IMR-90 (cell line): ENCODE measurements around the gene HAS3. TPM values are rescaled to one million over a fixed set of nuclear protein-coding genes. Genes with fewer than 3 reads are reported as not detected.

Experiments
- ATAC-seq: fragments of 200-7000 bp; cut with Tn5 transposase; 2 replicates; pipeline ENCODE4 v1.9.1; 2020; ENCODE audit warnings: low read depth, mild to moderate bottlenecking, moderate library complexity
- BruUV-seq: library from RNA; stranded (reverse); fragments of 400-500 nt; replicated peaks from 2 replicates; lab custom pipeline; 2021; lab: Mats Ljungman, UMichigan
- CTCF ChIA-PET: fragments of 300-600 bp; formaldehyde crosslinking; extraction: SDS; loops from one replicate; lab custom pipeline; 2021; ENCODE audit warnings: antibody characterized with exemption; lab: Yijun Ruan, JAX
- POLR2A ChIA-PET: fragments of 300-600 bp; sonication (Branson Sonifier 250); formaldehyde crosslinking; loops from one replicate; lab custom pipeline; 2022; ENCODE audit warnings: antibody characterized with exemption; ENCODE audit not compliant: unreplicated experiment; lab: Charles Lee
- DNase-seq: peaks from one replicate; pipeline ENCODE4 v3.0.0; 2013
- H2AFZ ChIP-seq: replicated peaks from 2 replicates; pipeline ENCODE3; 2013; ENCODE audit warnings: low read length, mild to moderate bottlenecking; ENCODE audit not compliant: poor library complexity
- H2AK5ac ChIP-seq: 2 replicates; pipeline ENCODE4 v1.6.1; 2013; ENCODE audit warnings: low read depth, low read length, inconsistent platforms
- H2AK9ac ChIP-seq: replicated peaks from 2 replicates; pipeline ENCODE3; 2013; ENCODE audit warnings: mild to moderate bottlenecking, low read depth, low read length, moderate library complexity; ENCODE audit not compliant: poor library complexity
- H2BK120ac ChIP-seq: 2 replicates; pipeline ENCODE4 v1.6.1; 2013; ENCODE audit warnings: low read depth, low read length, inconsistent platforms
- H2BK15ac ChIP-seq: 3 replicates; pipeline ENCODE4 v1.6.1; 2013; ENCODE audit warnings: low read depth, low read length, inconsistent platforms
- H2BK20ac ChIP-seq: 2 replicates; pipeline ENCODE4 v1.6.1; 2013; ENCODE audit warnings: low read depth, mild to moderate bottlenecking, inconsistent platforms, low read length, moderate library complexity
- H2BK5ac ChIP-seq: 2 replicates; pipeline ENCODE4 v1.6.1; 2013; ENCODE audit warnings: mild to moderate bottlenecking, low read depth, low read length, inconsistent platforms; ENCODE audit not compliant: poor library complexity, severe bottlenecking
- H3K14ac ChIP-seq: replicated peaks from 2 replicates; pipeline ENCODE4 v1.6.1; 2013; ENCODE audit warnings: low read depth, low read length, inconsistent platforms
- H3K18ac ChIP-seq: 2 replicates; pipeline ENCODE4 v1.6.1; 2013; ENCODE audit warnings: low read depth, low read length, control low read depth
- H3K23ac ChIP-seq: 2 replicates; pipeline ENCODE4 v1.6.1; 2013; ENCODE audit warnings: low read depth, low read length, inconsistent platforms
- H3K27ac ChIP-seq: 2 replicates; pipeline ENCODE4 v1.5.1; 2013; ENCODE audit warnings: mild to moderate bottlenecking, control low read depth, low read length; ENCODE audit not compliant: insufficient read depth
- H3K27me3 ChIP-seq: 2 replicates; pipeline ENCODE4 v1.6.1; 2013; ENCODE audit warnings: low read length; ENCODE audit not compliant: control insufficient read depth, insufficient read depth
- H3K36me3 ChIP-seq: 2 replicates; pipeline ENCODE4 v1.6.1; 2013; ENCODE audit warnings: low read length, mixed read lengths; ENCODE audit not compliant: control insufficient read depth, insufficient read depth
- H3K4ac ChIP-seq: 2 replicates; pipeline ENCODE4 v1.6.1; 2013; ENCODE audit warnings: low read depth, low read length, inconsistent platforms
- H3K4me1 ChIP-seq: 2 replicates; pipeline ENCODE4 v1.6.1; 2013; ENCODE audit warnings: low read length, mixed read lengths; ENCODE audit not compliant: control insufficient read depth, insufficient read depth
- H3K4me2 ChIP-seq: 2 replicates; pipeline ENCODE4 v1.6.1; 2013; ENCODE audit warnings: low read depth, mild to moderate bottlenecking, control low read depth, low read length, moderate library complexity
- H3K4me3 ChIP-seq: 2 replicates; pipeline ENCODE4 v1.5.1; 2013; ENCODE audit warnings: low read depth, mild to moderate bottlenecking, control low read depth, low read length, moderate library complexity; ENCODE audit not compliant: insufficient read depth
- H3K56ac ChIP-seq: 2 replicates; pipeline ENCODE4 v1.6.1; 2013; ENCODE audit warnings: low read length, inconsistent platforms; ENCODE audit not compliant: insufficient read depth; ENCODE audit errors: extremely low read depth
- H3K79me1 ChIP-seq, 2 experiments: 2 replicates each; pipeline ENCODE4 v1.6.1; 2013; ENCODE audit warnings: low read length in 2 of 2, inconsistent platforms in 1 of 2, low read depth in 1 of 2
- H3K9ac ChIP-seq: 2 replicates; pipeline ENCODE4 v1.6.1; 2013; ENCODE audit warnings: low read depth, low read length, control low read depth
- H3K9me1 ChIP-seq: 2 replicates; pipeline ENCODE4 v1.6.1; 2013; ENCODE audit warnings: low read length, inconsistent platforms; ENCODE audit not compliant: insufficient read depth
- H3K9me3 ChIP-seq: 2 replicates; pipeline ENCODE4 v1.6.1; 2013; ENCODE audit warnings: low read length; ENCODE audit not compliant: control insufficient read depth, insufficient read depth
- H4K20me1 ChIP-seq: 2 replicates; pipeline ENCODE4 v1.6.1; 2013; ENCODE audit warnings: low read length, inconsistent platforms; ENCODE audit not compliant: insufficient read depth
- H4K5ac ChIP-seq: 2 replicates; pipeline ENCODE4 v1.6.1; 2013; ENCODE audit warnings: mild to moderate bottlenecking, low read depth, low read length, control low read depth
- H4K8ac ChIP-seq, 2 experiments: 2 replicates each; pipeline ENCODE4 v1.6.1; 2013; ENCODE audit warnings: low read depth in 2 of 2, low read length in 2 of 2, control low read depth in 1 of 2, inconsistent platforms in 1 of 2
- H4K91ac ChIP-seq: 2 replicates; pipeline ENCODE4 v1.6.1; 2013; ENCODE audit warnings: low read depth, low read length, inconsistent platforms; ENCODE audit not compliant: insufficient read depth
- BHLHE40 ChIP-seq: fragments of 150-350 bp; IDR thresholded peaks from 2 replicates; pipeline ENCODE4 v1.6.1; 2016; ENCODE audit warnings: mild to moderate bottlenecking, low read depth, low read length
- MAFK ChIP-seq: IDR thresholded peaks from 2 replicates; pipeline ENCODE4 v1.6.1; 2012; ENCODE audit warnings: low read depth, low read length, improper control_type of control experiment
- MXI1 ChIP-seq: IDR thresholded peaks from 2 replicates; pipeline ENCODE4 v1.6.1; 2012; ENCODE audit warnings: low read depth, mild to moderate bottlenecking, low read length, moderate library complexity, borderline replicate concordance
- RCOR1 ChIP-seq: IDR thresholded peaks from 2 replicates; pipeline ENCODE4 v1.6.1; 2012; ENCODE audit warnings: mild to moderate bottlenecking, low read length, improper control_type of control experiment; ENCODE audit not compliant: insufficient replicate concordance
- WGBS, 2 experiments: methylation state at CpG; one replicate each; pipeline versions ENCODE4 v1.1.5 to v1.1.7; 2013; ENCODE audit warnings: missing lambda C conversion rate in 2 of 2; ENCODE audit not compliant: insufficient read length in 1 of 2; ENCODE audit errors: extremely low coverage in 2 of 2; 5-methylcytosine and 5-hydroxymethylcytosine counted together
- dilution Hi-C: fragments of 300-500 bp; cut with HindIII; formaldehyde crosslinking; loops from one replicate; pipeline ENCODE4 v1.14.3; 2018; ENCODE audit warnings: low sequenced_read_pairs; ENCODE audit not compliant: unreplicated experiment
- in situ Hi-C: fragments of 300-500 bp; cut with MboI; formaldehyde crosslinking; loops from 3 replicates; pipeline ENCODE4 v1.14.3; 2019; ENCODE audit warnings: low sequenced_read_pairs, inconsistent platforms, mixed read lengths
- intact Hi-C: fragments of 100-400 bp; cut with micrococcal nuclease; formaldehyde crosslinking; loops from 2 replicates; pipeline ENCODE4 v1.10.0; 2022
- polyA plus RNA-seq, 3 experiments: library from polyadenylated mRNA; depleted of rRNA; stranded (reverse); fragments of >200 nt; gene quantifications; 2 replicates each; pipeline ENCODE4 v1.2.3, GENCODE V29; 2012; ENCODE audit warnings: low replicate concordance in 1 of 3
- total RNA-seq: library from RNA; depleted of rRNA; stranded (reverse); fragments of >200 nt; gene quantifications from 2 replicates; pipeline ENCODE4 v1.2.3, GENCODE V29; 2012

Gene HAS3
- total and polyA plus RNA-seq, 2 of the 4 experiments (the other 2 are of a cell fraction): 0.36 to 0.97 TPM

- H3K27ac ChIP-seq: no peak overlapping the region
- no peak overlapping the region for H2BK120ac ChIP-seq
- no peak overlapping the region for H2AK9ac ChIP-seq
- no TSS peak for BruUV-seq
- dilution Hi-C loops (no loop called here), intact Hi-C loops (no loop called here), in situ Hi-C loops (no loop called here)
- H3K23ac ChIP-seq: no peak overlapping the region
- H4K8ac ChIP-seq: no peak overlapping the region
- WGBS, 2 experiments: no CpG with 5 or more reads among the region's 5 CpGs
- H4K20me1 ChIP-seq: no peaks in the 10 kb centered on the region
- no peak for TF ChIP-seq RCOR1
- TF ChIP-seq MAFK: no peak
- TF ChIP-seq MXI1: no peak
- no peak for TF ChIP-seq BHLHE40
- ATAC-seq: no peak
- CTCF ChIA-PET: no interaction called here
- peaks cover 9% of the 10 kb centered on the region; the same call in 1 of the 2 replicates for H3K9me1 ChIP-seq
- no peak overlapping the region for H4K91ac ChIP-seq
- H3K56ac ChIP-seq: no peak overlapping the region
- H3K4me1 ChIP-seq: peaks cover 9% of the 10 kb centered on the region
- no peak overlapping the region for H3K4me2 ChIP-seq
- H3K14ac ChIP-seq: no peak overlapping the region
- H3K36me3 ChIP-seq: no peaks in the 10 kb centered on the region
- no peak for DNase-seq
- no peak overlapping the region for H2BK5ac ChIP-seq
- H2BK20ac ChIP-seq: no peak overlapping the region
- H3K79me1 ChIP-seq: no peaks in the 10 kb centered on the region; a peak in 2 of 4 replicates
- H3K27me3 ChIP-seq: no peaks in the 10 kb centered on the region
- no peak overlapping the region for H3K18ac ChIP-seq
- no peak overlapping the region for H3K4ac ChIP-seq
- no peak overlapping the region for H2BK15ac ChIP-seq
- POLR2A ChIA-PET: no interaction called here
- H3K4me3 ChIP-seq: no peak overlapping the region
- no peak overlapping the region for H3K9ac ChIP-seq
- H4K5ac ChIP-seq: no peak overlapping the region
- no peaks in the 10 kb centered on the region for H3K9me3 ChIP-seq
- H2AFZ ChIP-seq: no peak overlapping the region
- no peak overlapping the region for H2AK5ac ChIP-seq
Observed at GRCh38 chr16:69069504-69069903, 35.9 kb upstream of the HAS3 start.
